Femur (tissue), 1 donor: Measurements from ENCODE around the gene TMA7.
"Not testable (repeated sequence)": the region's sequence is repeated elsewhere in the genome, so short reads cannot be mapped to it uniquely, and the experiment has no call there.

Experiments
- DNase-seq: peaks from one replicate; pipeline ENCODE4 v3.0.0-alpha.2; 2017

Gene TMA7

DNA sequence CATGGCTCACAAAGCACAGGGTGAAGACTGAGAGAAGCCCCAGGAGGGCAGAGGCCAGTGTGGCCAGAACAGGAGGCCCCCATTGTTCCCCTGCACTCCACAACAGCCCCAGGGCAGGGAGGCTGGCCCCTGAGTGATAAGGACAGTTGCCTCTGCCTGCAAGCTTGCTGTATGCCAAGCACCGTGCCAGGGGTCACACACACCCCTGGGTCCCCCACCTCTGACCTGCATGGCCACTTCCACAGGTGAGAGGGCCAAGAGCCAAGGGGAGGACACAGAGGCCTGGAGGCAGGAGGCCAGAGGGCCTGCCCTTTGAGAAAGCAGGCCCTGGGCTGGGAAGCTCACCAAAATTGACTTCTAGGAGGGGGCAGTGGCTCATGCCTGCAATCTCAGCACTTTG, 30.2 kb downstream of the TMA7 start:
- no peak for DNase-seq

- DNase-seq = no peak
Observed at GRCh38 chr3:48472673-48472922, 32.5 kb downstream of the TMA7 start.

DNA sequence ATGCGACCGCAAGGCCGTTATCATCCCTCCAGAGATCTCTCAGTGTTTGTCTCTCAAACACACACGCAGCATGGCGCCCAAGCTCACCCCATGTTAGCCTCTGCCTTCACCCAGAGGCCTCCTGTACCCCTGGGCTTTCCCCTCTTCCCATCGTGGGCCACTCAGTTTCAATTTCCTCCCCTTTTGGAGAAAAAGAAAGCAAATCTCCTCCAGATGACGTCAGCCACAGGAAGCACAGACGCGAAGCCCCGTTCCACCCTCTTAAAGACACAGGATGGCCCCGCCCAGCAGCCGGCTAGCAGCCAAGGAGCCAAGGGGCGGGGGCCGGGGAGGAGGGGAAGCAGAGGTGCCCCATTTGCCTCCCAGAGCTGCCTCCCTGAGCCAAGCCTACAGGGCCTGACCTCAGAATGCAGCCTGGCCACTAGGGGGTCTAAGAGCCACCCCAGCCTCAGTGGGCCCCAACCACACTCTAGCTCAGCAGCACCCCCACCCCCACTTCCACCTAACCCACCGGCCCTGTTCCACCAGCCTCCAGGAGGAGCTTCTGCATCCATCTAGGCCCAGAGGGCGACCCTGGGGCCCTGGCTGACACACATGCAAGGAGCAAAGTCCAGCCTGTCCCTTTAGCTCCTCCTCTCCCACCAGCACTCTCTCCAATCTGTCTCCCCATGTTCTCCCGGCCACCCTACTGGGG, 33.0 kb downstream of the TMA7 start:
- DNase-seq = peak; percentile 94

- DNase-seq = no peak
Observed at GRCh38 chr3:48473617-48473952, 33.5 kb downstream of the TMA7 start.

DNA sequence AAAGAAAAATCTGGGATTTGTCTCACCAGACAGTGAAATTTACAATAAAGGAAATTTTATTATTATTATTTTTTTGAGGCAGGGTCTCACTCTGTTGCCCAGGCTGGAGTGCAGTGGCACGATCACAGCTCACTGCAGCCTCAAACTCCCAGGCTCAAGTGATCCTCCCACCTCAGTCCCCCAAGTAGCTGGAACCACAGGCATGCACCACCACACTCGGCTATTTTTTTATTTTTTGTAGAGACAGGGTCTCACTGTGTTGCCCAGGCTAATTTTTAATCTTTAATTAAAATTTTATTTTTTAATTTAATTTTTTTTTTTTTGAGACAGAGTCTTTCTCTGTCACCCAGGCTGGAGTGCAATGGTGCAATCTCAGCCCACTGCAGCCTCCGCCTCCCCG, 34.0 kb downstream of the TMA7 start:
- not testable (repeated sequence) for DNase-seq

- no peak for DNase-seq
Observed at GRCh38 chr3:48474619-48475018, 34.6 kb downstream of the TMA7 start.

DNA sequence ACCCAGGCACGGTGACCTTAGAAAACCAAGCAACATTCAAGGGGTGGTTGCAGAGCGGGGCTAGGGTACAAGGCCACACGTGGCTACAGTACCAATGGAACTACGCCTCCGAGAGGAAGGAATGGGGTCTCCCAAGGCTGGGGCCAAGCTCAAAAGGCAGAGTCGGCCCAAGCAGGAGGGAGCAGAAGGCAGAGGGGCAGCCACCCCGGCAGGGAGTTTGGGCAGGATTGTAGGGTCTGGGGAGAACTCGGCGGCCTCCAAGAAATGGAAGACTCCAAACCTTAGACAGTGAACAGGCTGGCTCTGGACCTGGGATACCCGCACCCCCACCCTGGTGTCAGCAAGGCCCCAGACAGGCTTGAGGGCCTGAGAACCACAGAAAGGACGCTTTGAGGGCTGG, 35.1 kb downstream of the TMA7 start:
- no peak for DNase-seq

DNA sequence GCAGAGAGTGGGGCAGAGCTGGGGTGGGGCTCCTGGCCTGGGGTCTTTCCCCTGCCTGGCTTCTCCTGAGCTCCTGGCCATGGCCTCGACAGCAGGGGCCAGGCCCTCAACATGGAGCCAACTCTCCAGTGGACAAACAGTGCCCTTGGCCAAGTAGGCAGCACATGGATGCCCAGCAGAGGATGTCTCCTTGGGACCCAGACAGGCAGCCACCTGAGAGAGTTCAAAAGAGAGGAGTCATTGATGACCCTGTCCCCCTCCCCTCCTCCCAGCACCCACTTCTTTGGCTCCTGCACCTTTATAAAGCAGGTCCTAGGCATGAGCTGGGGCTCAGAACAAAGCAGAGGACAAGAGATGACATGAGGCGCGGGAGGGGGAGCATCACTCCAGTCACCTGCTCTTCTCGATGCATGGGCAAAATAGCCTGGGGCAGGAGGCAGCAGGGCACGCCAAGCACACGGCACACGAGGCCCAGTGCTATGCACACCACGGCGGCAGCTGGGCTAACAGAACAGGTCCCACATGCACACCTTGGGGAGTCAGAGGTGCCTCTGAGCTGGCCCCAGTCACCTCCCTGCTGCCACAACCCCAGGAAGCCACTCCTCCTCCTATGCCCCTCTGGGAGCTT, 36.5 kb downstream of the TMA7 start:
- no peak for DNase-seq

DNA sequence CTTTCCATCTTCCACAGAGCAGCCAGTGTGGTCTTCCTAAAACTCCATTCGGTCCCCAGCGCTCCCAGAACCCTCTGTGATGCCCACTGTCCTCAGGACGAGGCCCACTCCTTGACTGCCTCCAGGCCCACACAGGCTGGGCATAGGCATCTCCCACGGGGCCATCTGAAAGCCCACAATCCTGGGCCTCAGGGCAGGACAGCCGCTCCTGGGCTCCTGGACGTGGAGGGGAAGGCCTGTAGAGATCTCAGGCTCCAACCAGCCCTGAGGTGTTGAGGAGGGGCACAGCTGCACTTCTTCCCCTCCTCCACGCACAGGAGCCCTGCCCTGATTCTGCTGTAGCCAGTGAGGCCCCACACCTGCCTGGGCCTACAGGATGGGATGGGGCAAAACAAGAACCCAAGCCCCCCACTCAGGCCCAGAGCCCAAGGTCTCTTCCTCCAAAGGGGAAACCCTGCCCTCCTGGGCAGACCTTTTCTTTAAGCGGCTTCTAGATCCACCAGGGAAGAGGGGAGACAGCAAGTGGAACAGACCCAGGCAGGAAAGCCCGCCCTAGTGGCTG, 38.0 kb downstream of the TMA7 start:
- DNase-seq = no peak

DNA sequence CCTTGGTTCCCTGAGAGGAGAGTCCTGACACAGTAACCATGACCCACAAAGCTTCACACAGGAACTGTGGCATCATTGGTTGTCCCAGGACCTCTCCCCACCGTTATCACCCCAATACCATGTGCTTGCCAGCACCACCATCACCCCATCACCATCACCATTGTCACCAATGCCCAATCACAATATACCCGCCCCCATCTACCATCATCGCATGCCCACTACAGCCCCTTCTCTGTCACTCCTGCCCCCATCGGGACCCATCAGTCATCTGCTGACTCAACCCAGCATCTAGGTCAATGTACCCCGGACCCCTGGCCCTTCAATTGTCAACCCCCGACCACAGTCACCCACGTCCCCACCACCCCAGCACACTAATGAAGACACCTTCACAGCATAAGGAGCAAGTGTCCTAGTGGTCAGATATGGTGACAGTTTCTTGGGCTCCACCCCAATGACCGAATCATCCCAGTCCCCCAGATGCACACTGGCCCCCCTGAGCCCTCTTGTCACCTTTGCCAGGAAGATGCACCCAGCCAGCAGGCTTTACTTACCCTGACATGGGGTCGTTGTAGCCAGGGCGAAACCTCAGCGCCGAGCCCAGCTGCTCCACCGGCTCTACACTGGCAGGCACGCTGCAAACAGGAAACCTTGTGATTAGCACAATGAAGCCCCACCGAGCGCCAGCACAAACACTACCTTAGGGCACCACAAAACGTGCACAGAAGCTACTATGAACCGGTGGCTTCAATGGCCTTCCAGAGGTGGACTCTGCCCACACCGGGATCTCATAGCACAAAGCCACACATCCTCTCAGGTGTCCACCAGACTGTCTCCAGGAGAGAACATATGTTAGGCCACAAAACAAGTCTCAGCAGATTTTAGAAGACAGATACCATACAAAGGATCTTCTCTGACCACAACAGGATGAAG, 38.8 kb downstream of the TMA7 start:
- DNase-seq = no peak

DNA sequence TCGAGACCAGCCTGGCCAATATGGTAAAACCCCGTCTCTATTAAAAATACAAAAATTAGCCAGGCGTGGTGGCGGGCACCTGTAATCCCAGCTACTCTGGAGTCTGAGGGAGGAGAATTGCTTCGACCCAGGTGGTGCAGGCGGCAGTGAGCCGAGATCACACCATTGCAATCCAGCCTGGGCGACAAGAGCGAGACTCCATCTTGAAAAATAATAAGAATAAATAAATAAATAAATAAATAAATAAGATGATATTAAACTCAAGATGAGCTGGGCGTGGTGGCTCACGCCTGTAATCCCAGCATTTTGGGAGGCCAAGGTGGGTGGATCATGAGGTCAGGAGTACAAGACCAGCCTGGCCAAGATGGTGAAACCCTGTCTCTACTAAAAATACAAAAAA, 40.8 kb downstream of the TMA7 start:
- not testable (repeated sequence) for DNase-seq

GRCh38 chr3:48482822-48483221, 42.8 kb downstream of the TMA7 start:
- DNase-seq = not testable (repeated sequence)

GRCh38 chr3:48486952-48487351, 46.9 kb downstream of the TMA7 start:
- no peak for DNase-seq

GRCh38 chr3:48492461-48493202, 52.6 kb downstream of the TMA7 start:
- no peak for DNase-seq

GRCh38 chr3:48493203-48493501, 53.1 kb downstream of the TMA7 start:
- DNase-seq = no peak
